Chondrocyte (in vitro differentiated cells): ENCODE measurements around the gene AFG3L2. TPM values are rescaled to one million over a fixed set of nuclear protein-coding genes. Genes with fewer than 3 reads are reported as not detected.

Experiments
- DNase-seq: peaks from one replicate; pipeline ENCODE4 v3.0.0; 2021; ENCODE audit warnings: mixed read lengths, low spot score
- H3K27ac Mint-ChIP-seq: one replicate; pipeline ENCODE4 v1.8.0; 2021; ENCODE audit warnings: mild to moderate bottlenecking, moderate library complexity, mixed read lengths; ENCODE audit not compliant: unreplicated experiment
- H3K27me3 Mint-ChIP-seq: 2 replicates; pipeline ENCODE4 v1.8.0; 2021; ENCODE audit warnings: low read depth, mixed read lengths
- H3K36me3 Mint-ChIP-seq: 2 replicates; pipeline ENCODE4 v1.8.0; 2021; ENCODE audit warnings: low read depth, mixed read lengths
- H3K4me1 Mint-ChIP-seq: 2 replicates; pipeline ENCODE4 v1.8.0; 2021; ENCODE audit warnings: low read depth, mild to moderate bottlenecking, mixed read lengths
- H3K4me3 Mint-ChIP-seq: one replicate; pipeline ENCODE4 v1.8.0; 2021; ENCODE audit warnings: mild to moderate bottlenecking, moderate library complexity, mixed read lengths; ENCODE audit not compliant: unreplicated experiment
- H3K9me3 Mint-ChIP-seq: 2 replicates; pipeline ENCODE4 v1.8.0; 2021; ENCODE audit warnings: low read depth, mixed read lengths
- total RNA-seq: library from RNA; stranded (reverse); gene quantifications from 3 replicates; pipeline ENCODE4 v1.2.1, GENCODE V29; 2021
- TF ChIP-seq, protein P1 (sequence below): fragments of 200-600 bp; sonication (generic); IDR thresholded peaks from 2 replicates; pipeline ENCODE4 v1.5.0; 2021; ENCODE audit warnings: antibody characterized with exemption, mild to moderate bottlenecking, moderate library complexity

Gene AFG3L2
- total RNA-seq, 1 donor from 2014 or later = 38.5 TPM

DNA sequence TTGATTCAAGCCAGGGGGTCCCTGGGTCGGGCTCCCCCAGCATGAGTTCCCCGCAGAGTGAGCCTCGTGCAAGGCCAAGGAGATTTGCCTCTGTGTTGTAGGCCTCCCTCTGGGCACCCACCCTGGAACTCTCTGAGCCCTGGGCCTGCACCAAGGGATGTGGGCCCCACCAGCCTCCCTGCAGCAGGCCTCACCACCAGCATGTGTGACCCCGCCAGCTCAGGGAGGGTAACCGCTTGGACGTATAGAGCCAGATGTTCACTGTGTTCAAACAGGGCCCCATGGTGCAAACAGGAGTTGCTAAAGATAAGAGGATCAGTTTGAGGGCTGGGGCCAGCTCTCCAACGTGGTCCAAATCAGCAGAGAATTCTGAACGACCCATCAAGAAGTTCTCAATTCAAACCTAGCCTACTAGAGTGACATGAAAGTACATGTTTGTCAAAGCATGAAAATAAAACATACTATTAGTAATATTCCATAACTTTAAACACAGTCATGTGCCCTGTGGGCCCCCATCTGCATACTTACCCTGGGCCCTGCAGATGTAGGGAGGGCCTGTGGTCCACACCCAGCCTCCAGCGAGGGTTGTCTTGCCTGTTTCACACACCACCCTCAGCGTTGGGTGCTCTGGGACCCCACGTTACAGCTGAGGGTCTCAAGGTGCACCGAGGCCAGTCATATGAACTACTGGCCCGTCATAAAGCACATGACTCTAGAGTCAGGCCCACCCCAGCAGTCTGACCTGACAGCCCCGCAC is 74.5 kb downstream of the AFG3L2 start:
- no peak overlapping the region for H3K4me3 Mint-ChIP-seq
- no peaks in the 10 kb centered on the region for H3K27me3 Mint-ChIP-seq

DNA sequence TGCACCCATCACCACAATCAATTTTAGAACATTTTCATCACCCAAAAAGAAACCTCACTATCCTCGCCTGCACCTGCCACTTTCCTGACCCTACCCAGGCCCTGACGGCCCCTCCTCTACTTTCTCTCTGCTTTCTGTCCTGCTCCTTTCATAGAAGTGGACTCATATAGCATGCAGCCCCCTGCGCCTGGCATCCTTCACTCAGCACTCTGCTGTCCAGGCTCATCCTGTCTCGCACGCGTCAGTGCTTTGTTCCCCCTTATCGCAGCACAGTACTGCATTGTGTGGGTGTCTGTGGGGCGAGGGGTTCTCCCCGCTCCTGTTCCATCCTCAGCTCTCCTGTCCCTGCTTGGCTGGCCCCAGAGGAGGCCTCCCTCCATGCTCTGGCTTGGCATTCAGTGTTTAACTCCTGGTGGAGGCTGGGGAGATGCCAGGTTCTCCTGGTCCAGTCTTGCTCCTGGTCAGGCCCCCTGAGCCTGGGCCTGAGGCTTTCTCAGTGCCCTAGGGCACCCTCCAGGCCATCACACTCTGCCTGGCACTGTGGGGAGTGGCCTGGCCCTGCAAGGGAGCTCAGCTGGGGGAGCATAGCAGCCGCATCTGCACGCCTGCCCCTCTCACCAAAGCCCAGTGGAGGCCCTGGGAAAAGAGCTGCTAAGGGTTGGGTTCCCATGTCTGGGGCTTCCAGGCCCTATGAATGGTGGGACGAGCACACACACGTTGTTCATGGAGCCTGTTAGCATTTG is 75.6 kb downstream of the AFG3L2 start:
- H3K27ac Mint-ChIP-seq = no peak overlapping the region

More for the DNA sequence above, 74.5 kb downstream of the AFG3L2 start:
- no peak for DNase-seq
- no peaks in the 10 kb centered on the region for H3K36me3 Mint-ChIP-seq
- no peak overlapping the region for H3K27ac Mint-ChIP-seq
- H3K9me3 Mint-ChIP-seq = no peaks in the 10 kb centered on the region
- H3K4me1 Mint-ChIP-seq = peaks cover 18% of the 10 kb centered on the region
- TF ChIP-seq, protein P1, sequence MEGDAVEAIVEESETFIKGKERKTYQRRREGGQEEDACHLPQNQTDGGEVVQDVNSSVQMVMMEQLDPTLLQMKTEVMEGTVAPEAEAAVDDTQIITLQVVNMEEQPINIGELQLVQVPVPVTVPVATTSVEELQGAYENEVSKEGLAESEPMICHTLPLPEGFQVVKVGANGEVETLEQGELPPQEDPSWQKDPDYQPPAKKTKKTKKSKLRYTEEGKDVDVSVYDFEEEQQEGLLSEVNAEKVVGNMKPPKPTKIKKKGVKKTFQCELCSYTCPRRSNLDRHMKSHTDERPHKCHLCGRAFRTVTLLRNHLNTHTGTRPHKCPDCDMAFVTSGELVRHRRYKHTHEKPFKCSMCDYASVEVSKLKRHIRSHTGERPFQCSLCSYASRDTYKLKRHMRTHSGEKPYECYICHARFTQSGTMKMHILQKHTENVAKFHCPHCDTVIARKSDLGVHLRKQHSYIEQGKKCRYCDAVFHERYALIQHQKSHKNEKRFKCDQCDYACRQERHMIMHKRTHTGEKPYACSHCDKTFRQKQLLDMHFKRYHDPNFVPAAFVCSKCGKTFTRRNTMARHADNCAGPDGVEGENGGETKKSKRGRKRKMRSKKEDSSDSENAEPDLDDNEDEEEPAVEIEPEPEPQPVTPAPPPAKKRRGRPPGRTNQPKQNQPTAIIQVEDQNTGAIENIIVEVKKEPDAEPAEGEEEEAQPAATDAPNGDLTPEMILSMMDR = no peak

DNA sequence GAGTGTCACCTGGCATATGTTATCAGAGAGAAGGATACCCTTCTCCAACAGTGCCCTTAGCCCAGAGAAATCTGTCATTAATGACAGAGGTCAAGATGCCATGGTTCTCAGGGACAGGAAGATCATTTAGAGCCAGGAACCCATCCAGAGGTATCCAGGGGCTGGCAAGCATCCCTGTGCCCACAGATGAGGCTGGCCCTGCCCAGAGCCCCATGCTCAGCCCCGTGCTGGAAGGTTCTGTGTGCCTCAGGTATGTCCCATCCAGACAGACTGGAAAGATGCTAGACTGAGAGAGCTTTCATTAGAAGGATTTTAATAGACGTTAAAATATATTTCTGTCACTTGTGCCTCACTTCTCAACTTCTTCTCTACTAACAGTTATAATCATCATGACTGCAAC is 77.2 kb downstream of the AFG3L2 start:
- no peak overlapping the region for H3K27ac Mint-ChIP-seq
- no peak overlapping the region for H3K4me3 Mint-ChIP-seq
- H3K36me3 Mint-ChIP-seq = no peaks in the 10 kb centered on the region
- TF ChIP-seq, protein P1 = no peak
- no peaks in the 10 kb centered on the region for H3K27me3 Mint-ChIP-seq
- H3K9me3 Mint-ChIP-seq = no peaks in the 10 kb centered on the region
- peaks cover 15% of the 10 kb centered on the region for H3K4me1 Mint-ChIP-seq
- peak; percentile 39 for DNase-seq

More for the DNA sequence above, 75.6 kb downstream of the AFG3L2 start:
- Mint-ChIP-seq H3K36me3 (no peaks in the 10 kb centered on the region), H3K9me3 (no peaks in the 10 kb centered on the region), H3K4me3 (no peak overlapping the region), H3K4me1 (peaks cover 16% of the 10 kb centered on the region), H3K27me3 (no peaks in the 10 kb centered on the region)
- TF ChIP-seq, protein P1 = no peak
- peak; percentile 59 for DNase-seq

DNA sequence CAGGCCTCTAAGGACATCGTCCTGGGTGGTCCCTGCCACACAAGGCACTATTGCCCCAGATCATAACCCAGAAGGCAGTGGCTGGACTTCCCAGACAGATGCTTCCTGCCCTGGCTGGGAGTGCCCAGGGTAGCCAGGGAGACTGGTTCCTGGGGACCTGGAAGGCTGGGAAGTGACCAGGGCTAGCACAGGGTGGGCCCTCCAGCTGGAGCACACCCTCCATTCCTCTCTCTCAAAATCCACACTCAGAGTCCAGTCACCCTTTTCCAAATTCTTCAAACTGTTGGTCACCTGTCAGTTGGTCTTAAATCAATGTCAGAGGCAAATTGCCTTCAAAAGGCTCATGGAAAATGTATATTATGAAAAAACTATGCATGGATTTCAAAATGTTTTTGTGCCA is 80.6 kb downstream of the AFG3L2 start:
- peak; percentile 40 for DNase-seq
- Mint-ChIP-seq H3K27ac (peak overlapping the region; percentile 27), H3K36me3 (no peaks in the 10 kb centered on the region), H3K27me3 (no peaks in the 10 kb centered on the region), H3K4me3 (no peak overlapping the region), H3K9me3 (no peaks in the 10 kb centered on the region), H3K4me1 (peaks cover 11% of the 10 kb centered on the region)
- TF ChIP-seq, protein P1 = no peak

DNA sequence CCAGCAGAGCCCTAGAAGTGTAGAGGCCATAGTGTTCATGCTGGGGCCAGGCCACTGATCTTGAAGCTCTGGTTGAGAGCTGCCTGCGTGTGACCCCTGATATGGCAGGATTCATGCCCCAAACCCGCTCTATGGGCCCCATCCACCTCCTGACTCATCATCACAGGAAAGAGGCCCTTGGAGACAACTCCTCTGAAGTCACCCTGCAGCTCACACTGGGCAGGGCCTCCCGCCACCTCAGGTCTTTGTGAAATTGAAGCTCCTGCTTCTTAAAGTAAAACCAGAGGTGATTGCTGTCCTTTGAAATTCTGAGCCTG is 81.0 kb downstream of the AFG3L2 start:
- Mint-ChIP-seq H3K27me3 (no peaks in the 10 kb centered on the region), H3K27ac (peak overlapping the region; percentile 27), H3K36me3 (no peaks in the 10 kb centered on the region), H3K4me1 (peaks cover 11% of the 10 kb centered on the region), H3K4me3 (no peak overlapping the region), H3K9me3 (no peaks in the 10 kb centered on the region)
- DNase-seq = no peak
- TF ChIP-seq, protein P1 = no peak
